Measurements from ENCODE around the gene TRIM10.
"Not testable (repeated sequence)": the region's sequence is repeated elsewhere in the genome, so short reads cannot be mapped to it uniquely, and the experiment has no call there.

Gene TRIM10

DNA sequence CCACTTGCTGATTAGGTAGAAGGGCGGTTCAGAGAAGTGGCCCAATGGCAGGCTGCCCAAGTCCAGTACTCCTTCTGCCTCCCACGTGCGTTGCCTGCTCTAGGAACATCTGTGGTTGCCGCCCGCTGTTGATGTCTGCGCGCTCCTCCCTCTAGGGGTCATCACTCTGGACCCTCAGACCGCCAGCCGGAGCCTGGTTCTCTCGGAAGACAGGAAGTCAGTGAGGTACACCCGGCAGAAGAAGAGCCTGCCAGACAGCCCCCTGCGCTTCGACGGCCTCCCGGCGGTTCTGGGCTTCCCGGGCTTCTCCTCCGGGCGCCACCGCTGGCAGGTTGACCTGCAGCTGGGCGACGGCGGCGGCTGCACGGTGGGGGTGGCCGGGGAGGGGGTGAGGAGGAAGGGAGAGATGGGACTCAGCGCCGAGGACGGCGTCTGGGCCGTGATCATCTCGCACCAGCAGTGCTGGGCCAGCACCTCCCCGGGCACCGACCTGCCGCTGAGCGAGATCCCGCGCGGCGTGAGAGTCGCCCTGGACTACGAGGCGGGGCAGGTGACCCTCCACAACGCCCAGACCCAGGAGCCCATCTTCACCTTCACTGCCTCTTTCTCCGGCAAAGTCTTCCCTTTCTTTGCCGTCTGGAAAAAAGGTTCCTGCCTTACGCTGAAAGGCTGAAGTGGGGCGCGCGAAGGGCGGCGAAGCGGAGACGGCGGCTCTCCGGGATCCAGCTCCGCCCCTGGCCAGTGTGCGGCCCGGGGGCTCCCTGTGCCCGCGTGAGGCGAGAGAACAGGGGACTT is 10.9 kb upstream of the TRIM10 start:
- DNase-seq = no peak

DNA sequence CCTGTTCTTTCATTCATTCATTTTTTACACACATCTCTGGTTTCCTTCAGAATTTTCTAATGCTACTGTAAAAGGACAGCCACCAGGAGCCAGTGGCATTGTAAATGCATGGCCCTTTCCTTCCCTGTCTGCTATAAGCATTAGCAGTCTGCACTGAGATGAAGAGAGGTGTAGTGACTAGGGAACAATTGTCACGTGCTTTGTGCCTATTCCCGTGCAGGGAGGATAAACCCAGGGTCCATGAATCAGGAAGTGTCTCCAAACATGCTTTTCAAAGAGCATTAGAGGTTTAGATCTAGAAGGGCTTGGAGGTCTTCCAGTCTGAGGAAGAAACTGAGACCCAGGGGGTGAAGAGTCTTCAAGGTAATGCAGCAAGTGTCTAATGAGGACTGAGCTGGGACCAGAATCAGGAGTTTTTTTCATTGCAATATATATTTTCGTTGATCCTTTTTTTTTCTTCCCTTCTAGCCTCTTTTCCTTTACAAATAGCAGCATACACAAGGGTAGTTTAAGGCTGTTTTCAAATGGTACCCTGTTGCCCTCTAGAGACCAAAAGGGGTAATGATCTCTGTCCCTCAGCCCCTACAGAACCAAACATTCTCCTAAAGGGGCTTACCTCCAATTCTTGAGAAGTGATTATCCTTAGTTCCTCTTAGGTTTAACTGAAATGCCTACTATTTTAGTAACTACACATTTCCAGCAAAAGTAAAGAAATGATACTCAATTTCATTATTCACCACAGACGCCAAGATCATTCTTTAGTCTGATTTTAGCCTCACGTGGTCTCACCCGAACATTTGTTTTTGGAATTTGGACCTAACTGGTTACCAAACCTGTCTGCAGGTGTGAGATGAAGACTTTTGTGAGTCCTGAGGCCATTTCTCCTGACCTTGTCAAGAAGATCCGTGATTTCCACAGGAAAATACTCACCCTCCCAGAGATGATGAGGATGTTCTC is 8.9 kb upstream of the TRIM10 start:
- DNase-seq = no peak

DNA sequence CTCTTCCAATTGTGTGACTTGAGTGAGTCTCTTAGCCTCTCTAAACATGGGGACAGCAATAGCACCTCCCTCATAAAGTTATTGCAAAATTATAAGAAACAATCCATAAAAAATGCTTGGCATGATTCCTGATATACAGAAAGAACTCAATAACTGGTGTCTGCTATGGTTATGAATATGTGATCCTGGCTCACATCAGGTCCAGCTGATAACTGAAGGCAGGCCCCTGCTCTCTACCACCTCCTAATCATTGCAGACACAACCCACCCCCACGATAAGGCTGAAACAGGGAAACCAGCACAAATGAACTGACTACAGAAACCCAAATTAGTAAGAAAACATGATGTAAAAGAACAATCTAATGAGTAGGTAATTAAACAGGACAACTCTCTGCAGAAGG is 7.7 kb upstream of the TRIM10 start:
- DNase-seq = no peak

DNA sequence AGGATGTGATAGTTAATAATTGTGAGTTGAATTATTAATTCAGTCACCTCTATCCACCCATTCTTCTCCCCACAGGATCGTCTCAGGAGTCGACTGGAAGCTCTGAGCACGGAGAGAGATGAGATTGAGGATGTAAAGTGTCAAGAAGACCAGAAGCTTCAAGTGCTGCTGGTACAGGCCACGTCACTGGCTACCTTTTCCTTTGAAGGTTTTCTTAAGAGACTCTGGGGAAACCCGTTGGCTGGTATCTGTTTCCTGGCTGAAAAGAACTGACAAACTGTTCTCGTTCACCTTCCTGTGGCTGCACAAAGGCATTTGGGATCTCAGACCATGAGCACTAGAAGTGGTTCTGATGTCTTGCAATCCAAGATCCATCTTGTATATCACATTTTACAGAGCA is 6.1 kb upstream of the TRIM10 start:
- DNase-seq = no peak

DNA sequence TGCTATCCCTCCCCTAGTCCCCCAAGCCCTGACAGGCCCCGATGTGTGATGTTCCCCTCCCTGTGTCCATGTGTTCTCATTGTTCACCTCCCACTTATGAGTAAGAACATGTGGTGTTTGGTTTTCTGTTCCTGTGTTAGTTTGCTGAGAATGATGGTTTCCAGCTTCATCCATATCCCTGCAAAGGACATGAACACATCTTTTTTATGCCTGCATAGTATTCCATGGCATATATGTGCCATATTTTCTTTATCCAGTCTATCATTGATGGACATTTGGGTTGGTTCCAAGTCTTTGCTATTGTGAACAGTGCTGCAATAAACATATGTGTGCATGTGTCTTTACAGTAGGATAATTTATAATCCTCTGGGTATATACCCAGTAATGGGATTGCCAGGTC is 4.2 kb upstream of the TRIM10 start:
- DNase-seq = not testable (repeated sequence)

DNA sequence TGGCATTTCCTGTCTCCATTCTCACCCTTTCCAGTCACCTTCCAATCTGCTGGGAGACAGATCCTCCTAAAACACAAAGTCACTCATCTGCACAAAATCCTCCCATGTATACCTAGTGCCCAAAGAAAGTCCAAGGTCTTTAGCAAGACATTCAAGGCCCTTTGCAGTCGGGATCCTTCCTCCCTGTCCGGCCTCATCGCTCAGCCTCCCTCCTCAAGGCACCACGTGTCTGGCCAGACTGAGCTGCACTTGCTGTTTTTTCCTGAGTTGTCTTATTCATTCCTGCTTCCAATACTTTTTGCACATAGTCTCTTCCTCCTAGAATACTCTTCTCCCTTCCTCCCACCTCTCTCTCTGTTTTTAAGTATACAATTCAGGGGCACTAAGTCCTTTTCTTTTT is 3.7 kb upstream of the TRIM10 start:
- DNase-seq = no peak

DNA sequence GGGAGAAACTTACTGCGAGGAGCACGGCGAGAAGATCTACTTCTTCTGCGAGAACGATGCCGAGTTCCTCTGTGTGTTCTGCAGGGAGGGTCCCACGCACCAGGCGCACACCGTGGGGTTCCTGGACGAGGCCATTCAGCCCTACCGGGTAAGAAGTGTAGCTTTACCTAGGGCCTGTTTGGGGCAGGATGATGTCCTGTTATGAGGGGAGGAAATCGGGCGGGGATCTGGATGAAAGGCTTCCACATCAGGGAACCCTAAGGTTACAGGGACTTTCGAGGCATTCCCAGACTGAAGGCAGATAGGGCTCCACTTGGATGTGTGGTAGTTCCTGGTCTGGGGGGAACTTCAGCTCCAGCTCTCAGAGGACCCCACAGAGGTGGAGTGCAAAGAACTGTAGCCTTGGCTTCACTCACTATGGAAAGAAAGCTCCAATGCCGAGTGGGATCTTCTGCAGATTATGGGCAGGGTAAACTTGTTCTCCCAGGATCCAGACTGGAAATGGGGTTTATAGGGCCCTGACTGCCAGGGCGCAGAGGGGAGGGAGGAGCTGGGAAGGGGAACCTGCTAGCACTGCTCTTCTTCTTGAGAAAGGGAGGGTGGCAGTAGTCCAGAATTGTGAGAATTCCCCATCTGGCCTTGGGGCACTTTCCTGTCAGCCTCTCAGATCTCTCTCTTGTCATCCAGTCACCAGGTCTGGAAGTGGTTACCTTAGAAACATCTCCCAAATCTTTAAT is 3.1 kb upstream of the TRIM10 start:
- no peak for DNase-seq

DNA sequence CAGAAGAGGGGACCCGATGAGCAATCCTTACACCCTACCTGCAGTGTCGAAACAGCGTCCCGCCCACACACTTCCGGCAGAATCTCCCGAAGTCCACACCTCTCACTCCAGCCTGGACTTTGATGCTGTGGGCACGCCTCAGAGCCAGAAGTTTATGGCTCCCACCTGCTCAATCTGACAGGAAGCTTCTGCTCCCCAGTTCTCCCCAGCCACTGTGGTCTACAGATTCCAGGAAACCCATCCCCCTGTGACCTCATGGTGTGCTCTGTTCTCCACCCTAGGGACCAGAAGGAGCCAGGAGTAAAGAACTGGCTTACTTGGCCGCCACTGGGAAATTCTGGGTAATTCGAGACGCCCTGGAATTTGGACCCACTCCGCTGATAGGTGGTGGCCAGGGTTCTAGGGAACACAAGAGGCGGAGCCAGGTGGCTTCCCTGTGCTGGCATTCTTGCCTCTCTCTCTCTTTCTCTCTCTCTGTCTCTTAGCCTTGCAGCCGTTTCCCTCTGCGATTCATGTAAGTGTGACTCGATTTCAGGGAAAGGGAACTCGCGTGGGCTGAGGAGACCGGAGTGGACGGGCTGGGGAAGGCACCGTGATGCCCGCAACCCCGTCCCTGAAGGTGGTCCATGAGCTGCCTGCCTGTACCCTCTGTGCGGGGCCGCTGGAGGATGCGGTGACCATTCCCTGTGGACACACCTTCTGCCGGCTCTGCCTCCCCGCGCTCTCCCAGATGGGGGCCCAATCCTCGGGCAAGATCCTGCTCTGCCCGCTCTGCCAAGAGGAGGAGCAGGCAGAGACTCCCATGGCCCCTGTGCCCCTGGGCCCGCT is 2.3 kb upstream of the TRIM10 start, which contains the start of gene TRIM15:
TSS of gene TRIM15 (plus strand) at position 457 of the 828 bp plus-strand sequence. CDS start at position 596, 139 bp downstream.
- no peak for DNase-seq

DNA sequence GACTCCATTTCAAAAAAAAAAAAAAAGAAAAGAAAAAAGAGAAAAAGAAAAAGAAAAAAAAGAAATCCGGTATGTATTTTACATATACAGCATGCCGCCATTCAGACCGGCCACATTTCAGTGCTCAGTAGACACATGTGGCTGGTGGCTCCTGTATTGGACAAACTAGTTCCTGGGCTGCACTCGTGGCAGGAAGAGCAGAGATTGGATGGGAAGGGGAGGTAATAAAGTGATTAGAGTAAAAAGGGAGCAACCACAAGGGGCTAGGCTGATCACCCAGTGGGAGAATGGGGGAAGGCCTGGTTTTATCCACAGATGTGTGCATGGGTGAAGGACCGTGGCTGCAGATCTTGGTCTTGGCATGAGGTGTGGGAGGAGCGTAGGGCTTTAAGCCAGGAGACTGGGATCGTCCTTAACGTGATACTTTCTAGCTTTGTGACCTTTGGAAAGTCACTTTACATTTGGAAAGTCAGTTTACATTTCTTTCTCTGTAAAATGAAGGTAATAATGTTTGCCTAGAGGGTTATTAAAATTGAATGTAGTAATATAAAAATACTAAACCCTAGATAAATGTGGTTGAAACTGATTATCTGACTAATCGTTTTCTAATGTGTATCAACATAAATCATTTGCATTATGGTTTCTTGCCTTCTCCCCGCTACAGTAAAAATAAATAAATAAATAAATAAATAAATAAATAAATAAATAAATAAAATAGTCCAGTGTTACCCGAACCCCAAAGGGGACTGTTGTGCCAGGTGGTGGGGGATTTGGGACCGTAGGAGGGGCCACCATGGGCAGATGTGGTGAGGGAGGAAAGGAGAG is 1.5 kb upstream of the TRIM10 start:
- DNase-seq = no peak

DNA sequence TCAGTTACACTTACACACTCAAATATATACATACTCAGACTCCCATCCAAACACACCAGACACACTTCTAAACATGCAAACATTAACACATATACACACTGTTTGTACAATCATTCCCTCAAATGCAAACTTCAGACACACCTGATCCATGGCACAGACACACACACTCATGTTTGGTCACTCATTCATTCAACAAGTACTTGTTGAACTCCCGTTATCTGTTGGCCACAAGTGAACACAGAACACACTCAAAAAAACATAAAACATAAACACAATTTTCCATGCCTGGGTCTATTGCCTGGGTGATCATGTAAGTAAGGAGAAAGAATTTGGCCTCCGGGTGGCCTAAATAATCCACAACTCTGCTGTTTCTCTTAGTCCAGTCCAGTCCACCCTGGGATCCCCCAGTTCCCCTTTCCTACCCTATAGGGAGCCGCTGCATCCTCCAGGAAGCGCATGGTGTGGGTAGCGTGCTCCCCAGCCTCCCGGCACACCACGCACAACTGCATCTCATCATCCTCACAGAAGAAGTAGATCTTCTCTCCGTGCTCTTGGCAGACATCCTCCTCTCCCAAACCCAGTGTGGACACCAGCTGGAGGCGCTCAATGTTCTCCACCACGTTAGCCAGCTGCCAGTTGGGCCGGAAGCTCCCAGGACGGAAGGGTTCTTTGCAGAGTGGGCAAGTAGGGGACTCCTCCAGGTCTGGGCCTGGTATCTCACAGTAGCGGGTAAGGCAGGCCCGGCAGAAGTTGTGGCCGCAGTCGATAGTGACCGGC is 815 bp downstream of the TRIM10 start:
- no peak for DNase-seq

DNA sequence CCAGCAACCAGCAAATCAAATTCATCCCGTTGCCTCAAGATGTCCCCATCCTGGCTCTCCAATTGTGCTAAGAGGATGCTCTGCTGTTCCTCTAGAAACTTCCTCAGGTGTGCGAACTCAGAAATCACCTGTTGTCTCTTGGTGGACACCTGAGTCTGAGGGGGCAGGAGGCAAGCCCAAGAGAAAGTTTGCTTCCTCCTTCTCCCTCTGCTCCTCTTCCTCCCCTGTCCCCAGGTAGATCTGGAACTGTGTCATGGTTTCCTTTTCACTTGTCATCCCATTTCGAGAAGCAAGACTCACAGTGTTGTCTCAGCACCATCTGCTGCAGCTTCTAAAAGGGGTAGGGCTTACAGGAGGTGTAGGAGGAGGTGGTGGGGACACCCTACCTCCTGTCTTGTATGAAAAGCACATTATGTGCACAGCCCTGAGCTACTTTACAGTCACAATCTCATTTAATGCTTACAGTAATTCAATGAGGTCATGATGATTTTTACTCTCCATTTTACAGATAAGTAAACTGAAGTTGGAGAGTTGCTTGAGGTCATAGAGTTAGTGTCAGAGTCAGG is 2.5 kb downstream of the TRIM10 start:
- DNase-seq = no peak

DNA sequence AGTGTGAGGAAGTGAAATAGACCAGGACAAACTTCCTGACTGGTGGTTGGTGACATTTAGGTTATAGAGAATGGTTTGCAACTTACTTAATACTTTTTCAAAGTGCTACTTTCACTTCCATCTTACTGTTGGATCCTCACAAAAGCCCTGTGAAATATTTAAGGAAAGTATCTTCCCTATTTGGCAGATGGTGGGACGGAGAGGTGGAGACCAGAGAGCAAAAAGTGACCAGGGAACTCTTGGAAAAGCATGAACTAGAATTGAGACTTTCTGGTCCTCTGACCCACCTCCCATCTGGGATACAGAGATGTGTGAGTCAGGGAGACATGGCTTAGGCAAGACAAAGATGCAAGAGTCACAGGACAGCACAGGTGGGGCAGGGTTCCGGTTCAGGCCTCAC is 3.0 kb downstream of the TRIM10 start:
- DNase-seq = no peak

DNA sequence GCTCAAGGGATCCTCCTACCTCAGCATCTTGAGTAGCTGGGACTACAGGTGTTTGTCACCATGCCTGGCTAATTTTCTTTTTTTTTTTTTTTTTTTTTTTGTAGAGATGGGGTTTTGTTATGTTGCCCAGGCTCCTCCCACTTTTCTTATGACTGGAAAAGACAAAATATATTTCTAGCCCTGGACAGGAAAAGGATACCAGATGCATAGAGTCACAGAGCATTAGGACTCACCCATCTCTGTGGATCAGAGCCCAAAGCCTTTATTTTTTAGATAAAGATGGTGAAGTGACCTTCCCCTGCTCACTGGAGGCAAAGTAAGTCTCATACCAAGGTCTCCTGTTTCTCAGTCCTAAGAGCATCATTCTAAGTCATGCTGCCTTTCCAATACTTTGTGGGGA is 3.4 kb downstream of the TRIM10 start:
- DNase-seq = no peak

DNA sequence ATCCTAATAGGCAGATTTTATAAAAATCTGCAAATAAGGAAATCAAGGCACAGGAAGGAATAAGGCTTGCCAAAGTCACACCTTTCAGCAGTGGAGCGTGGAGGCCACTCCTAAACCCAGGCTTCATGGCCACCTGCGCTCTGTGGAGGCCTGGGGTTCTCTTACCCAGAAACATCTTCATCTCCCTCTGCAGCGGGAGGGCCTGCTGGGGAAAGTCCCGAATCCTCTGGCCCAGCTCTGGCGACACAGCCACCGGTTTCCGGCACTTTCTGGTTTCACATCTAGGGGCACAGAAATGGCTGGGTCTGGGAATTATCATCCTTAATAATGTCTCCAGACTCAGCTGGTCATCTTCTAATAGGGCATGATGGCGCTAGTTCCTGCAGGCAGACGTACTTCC is 4.2 kb downstream of the TRIM10 start:
- no peak for DNase-seq

DNA sequence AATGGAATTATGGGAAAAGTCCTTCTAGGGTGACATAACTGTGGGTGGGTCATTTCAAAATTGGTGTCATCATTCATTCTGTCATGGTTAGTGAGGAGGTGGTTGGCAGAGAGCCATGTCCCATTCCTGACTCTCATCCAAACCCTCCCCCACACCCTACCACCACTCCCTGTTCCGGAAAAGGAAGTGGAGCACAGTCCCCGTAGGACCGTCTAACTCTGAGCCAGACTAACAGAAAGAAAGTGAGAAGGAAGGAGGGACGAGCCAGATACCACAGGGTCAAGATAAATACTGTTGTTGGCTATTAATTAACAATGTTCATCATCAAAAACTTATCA is 4.8 kb downstream of the TRIM10 start:
- no peak for DNase-seq

DNA sequence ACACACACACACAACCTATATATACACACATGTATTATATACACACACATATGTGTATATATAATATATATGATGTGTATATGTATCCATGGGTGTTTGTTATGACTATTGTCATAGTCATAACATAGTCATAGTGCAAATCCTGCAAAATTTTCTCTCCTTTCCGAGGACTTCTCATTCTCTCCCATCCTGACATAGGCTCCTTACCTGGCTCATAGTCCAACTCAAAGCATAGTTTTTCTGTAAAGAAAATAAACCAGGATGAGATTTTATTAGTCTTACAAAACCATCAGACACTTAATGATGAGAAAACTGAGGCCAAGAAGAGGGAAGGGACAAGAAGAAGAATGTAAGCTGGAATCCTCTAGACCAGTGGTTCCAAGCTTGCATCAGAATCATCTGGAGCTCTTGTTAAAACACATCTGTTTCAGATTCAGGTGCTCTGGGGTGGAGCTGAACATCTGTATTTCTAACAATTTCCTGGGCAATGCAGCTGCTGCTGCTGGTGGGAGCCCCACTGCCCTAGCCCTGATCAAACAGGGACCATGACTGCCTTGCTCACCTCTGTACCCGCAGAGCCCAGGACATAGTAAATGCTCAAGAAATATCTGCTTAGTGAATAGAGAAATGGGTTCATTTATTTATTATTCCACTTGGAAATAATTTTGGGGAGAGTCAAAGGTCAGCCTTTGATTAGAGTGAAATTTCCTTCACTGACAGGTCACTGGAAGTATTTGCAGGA is 5.3 kb downstream of the TRIM10 start:
- DNase-seq = no peak

DNA sequence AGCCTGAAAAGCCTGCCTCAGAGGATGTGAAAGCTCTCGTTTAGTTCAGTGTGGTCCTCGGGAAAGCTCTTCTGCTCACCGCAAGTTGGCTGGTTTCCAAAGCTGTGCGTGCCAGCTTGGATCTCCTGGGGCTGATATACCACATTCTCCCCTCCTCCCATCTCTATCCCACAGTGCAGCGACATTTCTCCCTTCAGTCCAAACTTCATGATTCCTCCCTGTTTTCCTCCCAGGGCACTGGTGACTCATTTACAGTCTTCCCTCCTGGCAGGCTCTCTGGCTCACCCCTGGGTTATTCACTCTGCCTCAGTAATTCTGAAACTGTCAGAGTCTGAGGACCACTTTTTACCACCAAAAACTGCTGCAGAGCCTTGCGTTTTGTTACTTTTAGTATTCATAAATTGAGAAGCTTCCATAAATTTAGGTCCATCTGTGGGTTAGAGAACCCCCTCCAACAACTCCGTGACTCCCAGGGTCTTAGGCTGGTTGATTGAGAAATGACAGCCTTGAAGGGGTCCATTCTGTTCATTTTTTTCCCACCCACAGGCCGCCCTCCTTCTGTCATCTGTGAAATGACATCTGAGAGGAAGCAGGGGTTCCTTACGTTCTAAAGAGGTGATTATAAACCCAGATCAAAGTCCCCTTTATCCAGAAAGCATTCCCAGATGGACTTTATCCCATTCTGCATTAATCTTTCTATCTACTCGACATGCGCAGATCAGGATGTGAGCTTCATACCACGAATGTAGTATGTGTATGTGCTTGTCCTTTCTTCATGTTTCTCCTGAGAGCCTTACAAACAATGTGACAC is 6.1 kb downstream of the TRIM10 start:
- no peak for DNase-seq

DNA sequence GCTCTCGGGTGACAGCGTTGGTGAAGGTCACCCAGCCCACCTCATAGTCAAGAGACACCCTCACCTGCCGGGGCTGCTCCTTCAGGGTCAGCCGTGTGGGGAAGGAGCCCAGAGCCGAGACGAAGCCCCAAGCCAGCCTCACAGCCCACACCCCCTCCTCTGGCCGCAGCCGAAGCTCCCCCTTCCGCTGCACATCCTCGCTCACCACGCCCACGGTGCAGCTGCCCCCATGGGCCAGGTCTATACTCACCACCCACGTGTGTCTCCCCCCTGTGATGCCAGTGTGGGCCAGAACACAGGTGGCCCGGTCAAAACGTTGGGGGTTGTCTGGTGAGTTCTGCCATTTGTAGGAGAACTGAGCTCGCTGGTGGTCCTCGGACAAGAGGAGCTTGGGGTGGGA is 7.0 kb downstream of the TRIM10 start:
- DNase-seq = no peak
